SK-N-MC (cell line): ENCODE measurements around the gene TIMP4.

Experiments
- EZH2 ChIP-seq: fragments of 200-600 bp; sonication (generic); IDR thresholded peaks from one replicate; pipeline ENCODE4 v1.6.1; 2017; ENCODE audit warnings: antibody characterized with exemption
- FOXP2 ChIP-seq: optimal IDR thresholded peaks from 2 replicates; pipeline ENCODE3; 2011; ENCODE audit warnings: mild to moderate bottlenecking, moderate library complexity; ENCODE audit not compliant: insufficient read depth; ENCODE audit errors: extremely low read length, control extremely low read depth
- POLR2AphosphoS5 ChIP-seq: IDR thresholded peaks from 2 replicates; pipeline ENCODE4 v1.6.1; 2012; ENCODE audit warnings: mild to moderate bottlenecking, low read depth, low read length, borderline replicate concordance

DNA sequence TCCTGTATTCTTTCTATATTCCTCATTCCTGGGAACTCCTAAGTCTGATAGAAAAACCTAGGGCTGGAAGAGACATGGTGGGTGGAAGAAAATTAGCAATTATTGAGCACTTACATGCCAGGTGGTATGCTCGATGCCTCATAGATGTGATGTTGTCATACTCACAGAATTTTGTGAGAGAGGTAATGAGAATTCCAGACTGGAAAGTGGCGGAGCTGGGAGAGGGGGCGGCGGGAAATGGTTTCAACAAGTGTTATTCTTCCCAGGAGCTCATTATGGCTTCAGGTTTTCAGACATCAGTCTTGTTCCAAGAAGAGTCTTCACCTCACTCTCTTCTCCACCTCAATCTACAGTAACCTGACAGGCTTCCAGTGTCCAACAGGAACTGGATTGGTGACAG is 16.2 kb downstream of the TIMP4 start:
- TF ChIP-seq EZH2: no peak
- no peak for TF ChIP-seq POLR2AphosphoS5
- no peak for TF ChIP-seq FOXP2
